Mononuclear cell (primary cell): Measurements from ENCODE around the gene HORMAD1. TPM values are rescaled to one million over a fixed set of nuclear protein-coding genes. Genes with fewer than 3 reads are reported as not detected.
"Not testable (repeated sequence)": the region's sequence is repeated elsewhere in the genome, so short reads cannot be mapped to it uniquely, and the experiment has no call there.

Experiments used
- H3K27me3 ChIP-seq: 2 replicates; pipeline ENCODE4 v1.6.0; 2011; ENCODE audit warnings: low read length, control low read depth; ENCODE audit not compliant: insufficient read depth
- H3K4me1 ChIP-seq: 2 replicates; pipeline ENCODE4 v1.5.1; 2011; ENCODE audit warnings: mild to moderate bottlenecking, low read length, control low read depth; ENCODE audit not compliant: insufficient read depth
- H3K4me3 ChIP-seq: 2 replicates; pipeline ENCODE4 v1.5.1; 2011; ENCODE audit warnings: mild to moderate bottlenecking, low read length, moderate library complexity
- H3K9me3 ChIP-seq: 2 replicates; pipeline ENCODE4 v1.5.1; 2011; ENCODE audit warnings: low read depth, mild to moderate bottlenecking, control low read depth, low read length
- total RNA-seq: library from RNA; depleted of rRNA; stranded (reverse); fragments of >200 nt; gene quantifications from one replicate; pipeline ENCODE4 v1.2.3, GENCODE V29; 2012

Gene HORMAD1
- total RNA-seq, 1 donor = 3.3 TPM

DNA sequence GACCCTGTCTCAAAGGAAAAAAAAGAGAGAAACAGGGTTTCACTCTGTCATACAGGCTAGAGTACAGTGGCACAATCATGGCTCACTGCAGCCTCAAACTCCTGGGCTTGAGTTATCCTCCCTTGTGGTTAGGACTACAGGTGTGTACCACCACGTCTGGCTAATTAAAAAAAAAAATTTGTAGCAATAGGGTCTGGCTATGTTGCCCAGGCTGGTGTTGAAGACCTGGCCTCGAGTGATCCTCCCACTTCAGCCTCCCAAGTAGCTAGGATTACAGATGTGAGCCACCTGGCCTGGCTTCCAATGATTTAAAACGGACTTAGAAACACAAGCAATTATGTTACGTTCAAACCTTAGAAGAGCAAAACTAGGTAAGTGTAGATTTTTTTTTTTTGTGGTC, 45.8 kb downstream of the HORMAD1 start:
- H3K9me3 ChIP-seq = no peaks in the 10 kb centered on the region
- H3K4me3 ChIP-seq = no peak overlapping the region
- H3K27me3 ChIP-seq = no peaks in the 10 kb centered on the region
- H3K4me1 ChIP-seq = no peaks in the 10 kb centered on the region

DNA sequence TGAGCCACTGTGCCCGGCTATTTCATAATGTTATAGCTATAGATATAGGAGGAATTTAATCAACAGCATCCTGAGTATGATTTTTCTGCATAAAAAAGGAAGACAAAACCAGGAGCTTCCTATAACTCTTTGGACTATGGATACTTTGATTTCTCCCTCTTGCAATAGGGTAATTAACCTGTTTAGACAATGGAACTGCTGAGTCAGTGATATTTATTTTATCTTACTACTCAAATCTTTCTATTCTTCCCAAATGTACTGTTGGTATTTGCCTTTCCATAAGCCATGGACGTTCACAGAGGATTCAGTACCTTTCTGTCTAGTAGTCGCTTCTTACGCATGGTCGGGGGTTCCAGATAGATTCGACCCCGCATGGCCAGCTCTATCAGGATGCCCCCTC, 57.4 kb downstream of the HORMAD1 start:
- H3K27me3 ChIP-seq = no peaks in the 10 kb centered on the region
- H3K4me1 ChIP-seq = no peaks in the 10 kb centered on the region
- no peak overlapping the region for H3K4me3 ChIP-seq
- no peaks in the 10 kb centered on the region for H3K9me3 ChIP-seq

DNA sequence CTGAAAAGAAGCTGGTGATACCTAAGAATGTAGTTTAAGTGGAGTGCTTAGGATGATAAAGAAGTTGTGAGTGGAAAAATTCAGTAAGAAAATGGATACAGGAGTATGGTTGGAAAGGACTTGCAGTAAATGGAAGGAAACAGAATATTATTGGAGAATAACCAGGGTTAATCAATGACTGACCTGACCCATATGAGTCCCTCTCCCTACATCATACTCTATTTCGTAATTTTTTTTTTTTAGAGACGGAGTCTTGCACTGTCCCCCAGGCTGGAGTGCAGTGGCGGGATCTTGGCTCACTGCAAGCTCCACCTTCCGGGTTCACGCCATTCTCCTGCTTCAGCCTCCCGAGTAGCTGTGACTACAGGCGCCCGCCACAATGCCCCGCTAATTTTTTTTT, 57.9 kb downstream of the HORMAD1 start:
- Histone ChIP-seq H3K27me3 (no peaks in the 10 kb centered on the region), H3K9me3 (no peaks in the 10 kb centered on the region), H3K4me1 (no peaks in the 10 kb centered on the region), H3K4me3 (no peak overlapping the region)

DNA sequence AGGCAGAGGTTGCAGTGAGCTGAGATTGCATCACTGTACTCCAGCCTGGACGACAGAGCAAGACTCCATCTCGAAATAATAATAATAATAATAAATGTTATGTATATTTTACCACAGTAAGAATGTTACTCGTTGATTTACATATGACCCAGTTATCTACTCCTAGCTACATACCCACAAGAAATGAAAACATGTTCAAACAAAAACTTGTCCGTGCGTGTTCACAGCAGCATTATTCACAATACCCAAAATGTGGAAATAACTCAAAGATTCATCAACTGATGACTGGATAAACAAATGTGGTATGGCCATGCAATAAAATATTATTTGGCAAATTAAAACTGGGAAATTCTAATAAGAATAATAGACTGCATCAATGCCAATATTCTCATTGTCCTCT, 59.5 kb downstream of the HORMAD1 start:
- no peaks in the 10 kb centered on the region for H3K4me1 ChIP-seq
- H3K9me3 ChIP-seq = no peaks in the 10 kb centered on the region
- no peaks in the 10 kb centered on the region for H3K27me3 ChIP-seq
- no peak overlapping the region for H3K4me3 ChIP-seq

DNA sequence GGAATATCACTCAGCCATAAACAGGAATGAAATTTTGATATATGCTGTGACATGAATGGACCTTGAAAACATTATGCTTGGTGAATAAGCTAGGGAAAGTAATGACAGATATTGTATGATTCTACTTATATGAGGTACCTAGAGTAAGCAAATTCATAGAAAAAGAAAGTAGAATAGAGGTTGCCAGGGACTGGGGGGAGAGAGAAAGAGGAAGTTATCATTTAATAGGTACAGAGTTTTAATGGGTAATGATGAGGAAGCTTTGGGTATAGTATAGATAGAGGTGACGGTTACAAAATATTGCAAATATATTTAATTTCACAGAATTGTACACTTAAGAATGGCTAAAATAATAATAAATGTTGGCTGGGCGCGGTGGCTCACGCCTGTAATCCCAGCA, 60.1 kb downstream of the HORMAD1 start:
- Histone ChIP-seq H3K9me3 (no peaks in the 10 kb centered on the region), H3K4me1 (no peaks in the 10 kb centered on the region), H3K27me3 (no peaks in the 10 kb centered on the region), H3K4me3 (no peak overlapping the region)

DNA sequence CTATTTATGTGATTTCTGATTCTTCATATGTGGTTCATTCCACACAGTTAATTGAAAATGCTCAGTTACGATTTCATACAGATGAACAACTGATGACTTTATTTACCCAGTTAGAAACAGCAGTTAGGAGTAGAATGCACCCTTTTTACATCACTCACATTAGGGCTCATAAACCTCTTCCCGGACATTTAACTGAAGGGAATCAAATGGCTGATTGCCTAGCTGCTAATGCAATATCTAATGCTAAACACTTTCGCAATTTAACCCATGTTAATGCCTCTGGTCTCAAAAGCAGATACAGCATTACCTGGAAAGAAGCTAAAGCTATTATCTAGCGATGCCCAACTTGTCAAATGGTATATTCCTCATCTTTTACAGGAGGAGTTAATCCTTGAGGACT, 63.6 kb downstream of the HORMAD1 start:
- not testable (repeated sequence) for H3K9me3 ChIP-seq, H3K4me1 ChIP-seq, H3K27me3 ChIP-seq, H3K4me3 ChIP-seq

DNA sequence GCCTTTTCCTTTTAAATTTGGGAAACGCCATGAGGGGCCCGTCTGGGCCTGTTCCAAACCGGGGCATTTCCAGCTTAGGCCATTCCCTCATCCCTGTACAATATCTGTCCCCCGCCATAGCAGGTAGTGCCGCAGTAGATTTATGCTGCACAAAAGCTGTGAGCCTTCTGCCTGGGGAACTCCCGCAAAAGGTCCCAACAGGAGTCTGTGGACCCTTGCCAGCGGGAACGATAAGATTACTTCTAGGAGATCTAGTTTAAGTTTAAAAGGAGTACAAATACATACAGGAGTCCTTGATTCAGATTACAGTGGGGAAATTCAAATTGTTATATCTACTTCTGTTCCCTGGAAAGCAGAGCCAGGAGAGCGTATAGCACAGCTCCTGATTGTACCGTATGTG, 66.1 kb downstream of the HORMAD1 start:
- H3K4me1 ChIP-seq, H3K4me3 ChIP-seq: not testable (repeated sequence)

DNA sequence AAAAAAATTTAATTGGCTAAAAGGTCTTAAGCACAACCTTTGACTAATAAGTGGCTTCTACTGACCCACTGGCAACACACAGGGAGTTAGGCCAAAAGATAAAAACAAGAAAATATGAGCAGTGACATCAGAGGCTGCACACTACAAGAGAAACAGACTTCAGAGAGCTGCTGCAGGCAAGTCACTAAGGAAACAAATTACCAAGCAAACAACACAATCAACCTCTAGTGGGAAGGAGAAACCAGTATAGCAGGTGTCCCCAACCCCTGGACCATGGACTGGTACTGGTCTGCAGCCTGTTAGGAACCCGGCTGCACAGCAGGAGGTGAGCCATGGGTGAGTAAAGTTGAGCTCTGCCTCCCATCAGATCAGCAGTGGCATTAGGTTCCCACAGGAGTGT, 70.5 kb downstream of the HORMAD1 start:
- Histone ChIP-seq H3K9me3 (no peaks in the 10 kb centered on the region), H3K4me1 (no peaks in the 10 kb centered on the region), H3K27me3 (no peaks in the 10 kb centered on the region), H3K4me3 (no peak overlapping the region)

More for the DNA sequence above, 66.1 kb downstream of the HORMAD1 start:
- not testable (repeated sequence) for H3K27me3 ChIP-seq, H3K9me3 ChIP-seq

DNA sequence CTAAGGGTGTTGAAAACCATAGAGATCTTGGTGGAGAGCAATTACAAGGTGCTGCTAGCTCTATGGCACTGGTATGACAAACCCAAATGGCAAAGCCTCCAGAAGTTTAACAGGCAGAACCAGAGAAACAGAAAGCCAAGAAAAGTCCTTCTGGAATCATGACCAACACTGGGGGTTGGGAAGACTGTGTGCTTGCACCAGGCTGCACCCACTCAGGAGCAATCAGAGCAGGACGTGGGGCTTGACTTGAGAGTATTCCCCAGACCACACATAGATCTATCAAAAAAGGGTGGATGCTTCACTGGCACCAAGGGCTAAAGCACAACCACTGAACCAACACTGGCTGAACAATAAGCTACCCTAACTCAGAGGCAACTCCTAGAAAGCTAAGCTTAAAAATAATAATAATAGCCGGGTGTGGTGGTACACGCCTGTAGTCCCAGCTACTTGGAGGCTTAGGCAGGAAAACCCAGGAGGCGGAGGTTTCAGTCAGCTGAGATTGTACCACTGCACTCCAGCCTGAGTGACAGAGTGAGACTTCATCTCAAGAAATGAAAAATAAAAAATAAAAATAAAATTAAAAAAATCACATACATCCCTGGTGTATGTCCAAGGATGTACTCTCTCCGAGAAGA, 71.1 kb downstream of the HORMAD1 start:
- Histone ChIP-seq H3K4me1 (no peaks in the 10 kb centered on the region), H3K27me3 (no peaks in the 10 kb centered on the region), H3K9me3 (no peaks in the 10 kb centered on the region), H3K4me3 (no peak overlapping the region)

Other genes starting within 250 kb of the HORMAD1 start
- 10.2 TPM for gene TARS2, start 233.5 kb downstream of the HORMAD1 start, total RNA-seq
- gene ECM1, start 212.8 kb downstream of the HORMAD1 start, total RNA-seq = 0.21 TPM
- gene FALEC, start 205.1 kb downstream of the HORMAD1 start, total RNA-seq = not detected
- 3.3 TPM for gene ADAMTSL4, start 171.5 kb downstream of the HORMAD1 start, total RNA-seq
- 1,412 TPM for gene MCL1, start 141.3 kb downstream of the HORMAD1 start, total RNA-seq
- 147 TPM for gene ENSA, start 91.3 kb downstream of the HORMAD1 start, total RNA-seq
- 1.4 TPM for gene GOLPH3L, start 23.7 kb downstream of the HORMAD1 start, total RNA-seq
- 1,898 TPM for gene CTSS, start 44.9 kb upstream of the HORMAD1 start, total RNA-seq
- 8.1 TPM for gene CTSK, start 87.4 kb upstream of the HORMAD1 start, total RNA-seq
- gene ARNT, start 155.7 kb upstream of the HORMAD1 start, total RNA-seq = 38.5 TPM
- gene CTXND2, start 166.2 kb upstream of the HORMAD1 start, total RNA-seq = not detected
- gene SETDB1, start 205.5 kb upstream of the HORMAD1 start, total RNA-seq = 47.3 TPM